Brain pericyte (primary cell): ENCODE data around the gene DOK3.

Experiments
- DNase-seq: peaks from one replicate; pipeline ENCODE4 v3.0.0-alpha.2; 2012; ENCODE audit warnings: low read depth, low spot score

DOK3 gene

DNA sequence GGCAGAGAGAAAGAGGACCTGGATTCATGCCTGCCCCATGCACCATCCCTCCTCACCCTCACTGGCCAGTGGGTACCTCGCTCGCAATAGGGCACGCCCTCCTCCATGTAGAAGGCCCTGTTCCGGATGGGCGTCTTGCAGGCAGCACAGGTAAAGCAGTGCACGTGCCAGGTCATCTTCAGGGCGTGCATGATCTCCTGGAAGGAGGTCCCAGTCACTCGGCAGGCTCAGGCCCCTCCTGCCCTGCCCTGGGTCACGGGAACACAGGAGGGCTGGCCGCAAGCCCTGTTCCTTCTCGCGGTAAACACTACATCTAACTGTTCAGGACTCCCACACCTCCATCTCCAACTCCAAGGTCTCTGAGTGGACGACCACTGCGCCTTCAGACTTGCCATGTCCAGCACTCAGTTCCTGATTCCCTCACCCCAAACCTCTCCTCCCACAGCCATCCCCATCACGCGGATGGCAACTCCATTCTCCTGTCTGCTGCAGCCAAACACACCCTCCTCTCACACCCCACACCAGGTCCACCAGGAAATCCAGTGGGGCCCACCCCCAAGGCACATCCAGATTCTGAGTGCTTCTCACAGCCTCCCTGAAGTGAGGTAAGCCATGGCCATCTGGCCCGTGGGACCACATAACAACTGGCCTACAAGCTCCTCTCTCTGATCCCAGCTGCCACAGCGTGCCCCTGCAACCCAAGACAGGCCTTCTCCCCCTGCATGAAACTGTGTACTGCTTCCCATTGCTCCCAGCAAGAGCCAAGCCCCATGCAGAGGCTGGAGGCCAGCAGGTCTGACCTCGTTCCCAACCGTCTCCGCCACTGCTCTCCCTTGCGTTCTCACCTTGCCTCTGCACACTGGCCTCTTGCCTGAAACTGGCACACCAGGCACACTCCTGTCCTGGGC, 25.4 kb downstream of the DOK3 start:
- DNase-seq, result no peak

DNA sequence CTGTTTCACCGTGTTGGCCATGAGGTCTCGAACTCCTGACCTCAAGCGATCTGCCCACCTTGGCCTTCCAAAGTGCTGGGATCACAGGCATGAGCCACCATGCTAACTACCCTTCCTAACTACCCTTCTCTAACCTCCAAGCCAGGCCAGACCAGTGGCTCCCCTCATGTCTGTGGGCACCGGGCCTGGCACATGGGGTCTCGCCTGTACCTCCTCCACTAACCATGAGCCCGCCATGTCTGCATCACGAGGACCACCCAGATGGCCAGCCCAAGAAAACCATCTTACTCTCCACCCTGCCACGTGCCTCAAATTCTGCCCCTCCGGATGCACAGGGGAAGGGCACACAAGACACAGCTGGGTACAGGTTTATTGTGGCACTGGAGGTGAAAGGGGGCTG, 26.6 kb downstream of the DOK3 start:
- DNase-seq, result no peak

DNA sequence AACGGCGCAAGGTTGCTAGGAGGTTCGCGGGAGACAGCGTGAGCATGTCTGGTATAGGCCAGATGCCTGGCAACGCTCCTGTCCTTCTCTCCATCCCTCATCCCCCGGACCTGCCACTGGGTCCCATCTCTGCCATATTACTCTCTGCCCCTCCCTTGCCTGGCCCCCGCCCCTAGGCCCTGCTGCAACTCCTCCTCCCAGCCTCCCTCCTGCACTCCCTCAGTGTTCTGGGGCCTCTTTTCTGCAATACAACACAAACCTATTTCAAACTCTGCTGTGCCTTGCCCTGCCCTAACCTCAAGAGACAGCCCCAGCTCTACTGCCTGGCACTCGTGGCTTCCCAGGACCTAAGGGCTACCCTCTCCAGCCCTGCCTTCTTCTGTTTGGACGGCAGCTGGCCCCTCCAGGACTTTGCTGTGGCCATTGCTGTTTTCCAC, 27.2 kb downstream of the DOK3 start:
- no peak for DNase-seq

DNA sequence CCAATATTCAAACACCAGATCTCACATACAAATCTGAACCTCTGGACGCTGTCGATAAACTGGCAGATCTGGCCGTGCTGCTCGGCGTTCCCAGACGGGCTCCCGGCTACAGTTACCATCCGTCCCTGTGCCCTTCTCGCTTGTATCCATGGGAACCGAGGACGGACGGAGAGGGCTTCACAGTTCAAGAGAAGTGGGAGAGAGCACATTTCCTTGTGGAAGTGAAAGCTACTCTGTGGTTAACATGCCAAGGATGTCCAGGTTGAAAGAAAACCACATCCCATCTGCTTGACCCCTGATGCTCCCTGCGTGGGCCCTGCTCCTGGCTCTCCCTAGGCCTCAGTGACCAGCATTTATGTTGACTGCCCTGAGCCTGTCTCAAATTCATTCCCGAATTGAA, 29.9 kb downstream of the DOK3 start:
- no peak for DNase-seq

DNA sequence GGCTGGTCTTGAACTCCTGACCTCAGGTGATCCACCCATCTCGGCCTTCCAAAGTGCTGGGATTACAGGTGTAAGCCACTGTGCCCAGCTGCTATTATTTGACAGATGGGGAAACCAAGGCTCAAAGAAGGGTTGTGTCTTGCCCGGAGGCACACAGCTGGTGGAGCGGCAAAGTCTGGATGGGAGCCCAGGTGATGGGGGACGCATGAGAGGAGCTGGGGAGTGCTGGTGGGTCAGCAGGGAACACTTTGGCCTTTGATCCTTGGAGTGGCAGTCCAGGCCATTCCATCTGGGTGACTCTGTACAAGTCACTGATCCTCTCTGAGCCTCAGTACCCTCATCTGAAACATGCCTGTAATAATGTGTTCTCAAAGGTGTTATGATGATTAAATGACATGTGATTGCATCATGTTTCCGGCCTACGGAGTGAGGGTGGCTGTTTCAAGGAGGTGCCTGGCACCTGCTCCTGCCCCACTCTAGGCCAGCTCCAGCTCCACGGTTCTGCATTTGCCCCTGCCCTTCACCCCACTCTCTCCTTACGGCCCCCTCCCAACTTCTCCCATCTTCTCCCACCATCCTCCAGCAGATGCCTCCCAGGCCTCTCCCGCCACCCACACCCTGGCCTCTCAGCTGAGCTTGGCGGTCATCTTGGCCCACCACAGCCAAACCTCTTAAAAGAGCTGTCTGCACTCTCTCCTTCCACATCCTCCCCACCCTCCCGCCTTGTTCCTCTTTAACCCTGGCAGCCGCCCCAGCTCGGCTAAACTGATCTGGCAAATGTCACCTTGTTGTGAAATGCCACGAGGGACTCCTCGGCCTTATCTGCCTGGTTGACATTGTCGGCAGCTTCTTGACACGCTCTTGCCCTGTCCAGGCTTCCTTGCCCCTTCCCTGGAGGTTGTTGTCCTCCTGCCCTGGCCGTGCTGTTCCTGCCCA, 30.6 kb downstream of the DOK3 start:
- no peak for DNase-seq

DNA sequence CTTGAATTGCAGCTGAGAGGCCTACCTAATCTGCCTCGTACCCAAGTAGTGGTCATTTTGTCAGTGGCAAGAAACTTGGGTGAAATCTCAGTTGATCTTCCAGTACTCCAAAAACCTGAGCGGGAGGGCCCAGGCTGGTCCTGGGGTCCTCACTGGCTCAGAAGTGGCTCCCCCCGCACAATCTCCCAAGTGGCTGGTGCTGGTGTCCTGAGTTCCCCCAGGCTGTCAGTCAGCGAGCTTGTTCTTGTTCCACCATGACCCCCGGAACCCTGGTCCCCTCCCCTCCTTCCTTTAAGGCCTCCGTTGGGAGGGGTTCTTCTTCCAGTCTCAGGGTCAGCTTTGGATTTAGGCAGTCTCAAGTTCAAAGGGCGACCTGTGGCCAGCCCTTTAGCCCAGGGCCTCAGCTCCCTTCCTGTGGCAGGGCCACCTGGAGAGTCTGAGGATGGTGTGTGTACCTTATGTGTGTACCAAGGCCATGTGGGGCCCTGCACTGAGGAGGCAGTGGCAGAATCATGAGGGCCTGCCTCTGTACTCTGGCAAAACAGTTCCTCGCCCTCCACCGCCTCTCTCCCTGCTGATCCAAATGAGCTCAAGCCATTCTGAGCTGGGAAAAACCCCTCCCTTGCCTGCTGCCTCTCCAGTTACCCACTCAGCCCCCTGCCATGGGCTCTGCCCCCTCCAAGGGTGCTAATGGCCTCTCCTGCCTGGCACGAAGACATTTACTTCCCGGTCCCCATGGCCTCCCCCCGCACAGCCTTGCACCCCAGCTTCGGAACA, 31.7 kb downstream of the DOK3 start:
- no peak for DNase-seq

DNA sequence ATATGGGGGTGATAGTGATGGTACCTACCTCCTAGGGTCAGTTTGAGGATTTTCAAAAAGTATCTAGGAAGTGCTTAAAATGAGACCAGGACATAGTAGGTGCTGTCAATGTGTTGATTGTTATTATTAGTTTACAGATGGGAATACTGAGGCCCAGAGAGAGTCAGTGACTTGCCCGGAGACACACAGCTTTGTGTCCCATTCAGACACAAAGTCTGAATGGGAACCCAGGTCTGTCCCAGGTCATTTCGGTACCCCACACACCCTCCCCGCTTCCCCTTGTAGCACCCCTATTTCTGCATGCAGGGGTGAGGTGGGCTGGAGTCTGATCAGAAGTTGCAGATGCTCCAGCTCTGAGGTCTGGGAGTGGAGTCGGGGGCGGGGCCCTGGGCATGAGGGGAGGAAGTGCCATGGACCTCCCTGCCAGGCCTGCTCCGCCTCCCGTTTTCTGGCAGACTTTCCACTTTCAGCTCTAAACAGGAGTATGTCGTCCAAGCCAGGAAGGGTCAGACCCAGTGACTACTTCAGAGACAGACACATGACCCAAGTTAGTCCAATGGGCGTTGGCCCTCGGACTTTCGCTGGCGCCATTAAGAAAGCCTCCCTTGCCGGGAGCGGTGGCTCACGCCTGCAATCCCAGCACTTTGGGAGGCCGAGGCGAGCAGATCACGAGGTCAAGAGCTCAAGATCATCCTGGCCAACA, 32.9 kb downstream of the DOK3 start:
- DNase-seq, result no peak

DNA sequence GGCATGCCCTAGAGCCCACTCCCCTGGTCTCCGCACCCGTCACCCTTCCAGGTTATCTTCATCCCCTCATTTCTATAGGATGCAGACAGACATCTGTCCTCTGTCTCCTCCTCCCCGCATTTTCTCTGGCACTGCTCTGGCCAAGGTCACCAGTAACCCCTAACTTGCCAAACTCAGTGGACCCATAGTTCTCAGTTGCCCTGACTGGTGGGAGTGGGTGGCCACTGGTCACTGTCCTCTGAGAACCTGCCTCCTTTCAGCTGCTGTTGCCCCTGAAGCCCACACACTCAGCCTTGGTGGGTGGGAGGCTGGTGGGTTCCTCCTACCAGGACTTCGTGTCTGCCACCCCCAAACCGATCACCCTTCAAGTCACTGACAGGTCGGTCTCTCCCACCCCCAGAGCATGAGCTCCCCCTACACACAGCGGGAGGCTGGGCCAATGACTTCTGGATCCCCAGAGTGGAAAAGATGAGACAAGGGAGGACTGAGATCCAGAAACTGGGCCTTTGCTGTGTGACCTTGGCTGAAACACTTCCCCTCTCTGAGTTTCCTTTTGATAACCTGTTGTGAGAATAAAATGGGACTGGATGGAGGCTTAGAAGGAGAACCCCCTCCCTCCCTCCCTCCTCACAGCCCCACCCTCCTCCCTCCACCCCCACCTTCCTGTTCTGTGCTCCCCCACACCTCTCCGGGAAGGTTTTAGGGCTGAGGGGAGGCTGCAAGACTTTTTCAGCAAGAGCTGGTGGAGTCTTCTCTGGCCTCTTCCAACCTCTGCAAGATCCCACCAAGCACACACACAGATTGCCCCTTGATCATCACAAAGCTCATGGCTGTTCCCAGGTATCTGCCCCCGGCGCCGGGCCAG, 33.8 kb downstream of the DOK3 start:
- DNase-seq, result no peak

DNA sequence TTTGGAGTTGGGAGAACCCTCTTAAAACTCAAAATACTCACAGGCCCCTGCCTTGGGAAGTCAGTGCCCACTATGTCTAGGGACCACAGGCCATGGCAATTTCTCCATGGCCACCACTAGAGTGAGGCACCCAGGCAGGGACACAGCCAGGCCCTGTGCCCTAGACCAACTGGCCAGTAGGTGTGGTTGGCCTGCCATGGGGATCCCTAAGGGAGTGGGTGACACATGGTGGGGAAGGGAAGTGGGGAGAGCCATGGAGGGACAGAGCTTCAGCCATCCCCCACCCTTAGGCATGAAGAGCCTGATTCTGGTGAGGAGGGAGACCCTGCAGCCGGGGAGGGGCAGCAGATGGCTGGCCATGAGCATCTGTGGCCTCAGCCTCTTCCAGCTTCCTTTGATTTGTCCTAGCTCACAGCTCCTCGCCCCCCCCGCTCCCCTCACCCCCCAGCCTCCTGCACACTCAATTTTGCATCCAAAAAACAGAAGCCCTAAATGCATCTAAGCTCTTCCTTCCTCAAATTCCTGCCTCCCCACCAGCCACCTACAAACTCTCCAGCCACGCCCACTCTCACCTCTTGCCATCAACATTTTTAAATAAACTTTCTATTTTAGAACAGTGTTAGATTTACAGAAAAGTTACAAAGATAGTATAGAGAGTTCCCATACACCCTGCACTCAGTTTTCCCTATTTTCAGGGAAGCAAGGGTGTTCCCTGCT, 34.6 kb downstream of the DOK3 start:
- DNase-seq, result no peak

DNA sequence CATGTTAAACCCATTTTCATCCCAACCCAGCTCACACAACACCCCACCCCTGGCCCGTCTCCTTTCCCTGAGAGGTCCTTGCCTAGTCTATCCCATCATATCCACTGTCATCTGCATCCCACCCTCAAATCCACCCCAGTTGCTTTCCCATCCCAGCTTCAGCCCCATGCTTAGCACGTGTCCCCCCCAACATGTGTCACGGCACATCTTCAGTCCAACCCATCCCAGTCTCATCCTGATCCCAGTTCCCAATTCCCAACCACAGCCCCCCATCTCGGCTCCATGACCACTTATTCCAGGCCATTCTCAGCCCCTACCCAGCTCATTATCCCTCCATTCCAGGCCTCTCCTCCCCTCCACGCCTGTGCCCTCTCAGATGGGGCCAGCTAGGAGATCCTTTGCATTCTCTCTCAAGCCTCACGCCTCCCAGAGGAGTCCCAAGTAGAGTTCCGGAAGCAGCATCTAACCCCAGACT, 35.6 kb downstream of the DOK3 start:
- no peak for DNase-seq

DNA sequence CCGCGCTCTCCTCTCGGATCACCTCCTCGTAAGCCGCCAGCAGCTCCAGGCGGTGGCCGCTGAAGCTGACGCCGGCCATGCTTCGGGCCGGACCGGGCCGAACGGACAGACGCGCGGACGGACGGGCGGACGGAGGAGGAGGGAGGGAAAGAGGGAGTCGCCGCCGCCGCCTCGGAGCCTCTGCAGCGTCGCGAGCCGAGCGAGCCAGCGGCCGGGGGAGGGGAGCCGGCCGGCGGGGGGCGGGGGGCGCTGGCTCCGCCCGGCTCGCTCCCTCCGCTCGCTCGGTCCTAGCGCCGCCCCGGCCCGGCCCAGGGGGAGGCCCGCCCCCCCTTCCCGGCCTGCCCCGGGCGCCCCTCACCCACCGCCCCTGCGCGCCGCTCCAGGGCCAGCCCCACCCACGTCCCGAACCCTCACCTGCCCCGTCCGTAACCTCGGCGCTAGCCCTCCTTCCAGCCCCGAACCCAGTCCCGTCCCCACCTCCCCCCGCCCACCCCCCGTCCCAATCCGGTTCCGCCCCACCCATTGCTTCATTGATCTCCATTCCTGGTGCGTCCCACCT, 36.1 kb downstream of the DOK3 start, which contains the start of gene DBN1:
Gene DBN1 (minus strand): TSS at position 192 of the 559 bp plus-strand sequence. CDS start 113 bp downstream, at position 79.
- no peak for DNase-seq

DNA sequence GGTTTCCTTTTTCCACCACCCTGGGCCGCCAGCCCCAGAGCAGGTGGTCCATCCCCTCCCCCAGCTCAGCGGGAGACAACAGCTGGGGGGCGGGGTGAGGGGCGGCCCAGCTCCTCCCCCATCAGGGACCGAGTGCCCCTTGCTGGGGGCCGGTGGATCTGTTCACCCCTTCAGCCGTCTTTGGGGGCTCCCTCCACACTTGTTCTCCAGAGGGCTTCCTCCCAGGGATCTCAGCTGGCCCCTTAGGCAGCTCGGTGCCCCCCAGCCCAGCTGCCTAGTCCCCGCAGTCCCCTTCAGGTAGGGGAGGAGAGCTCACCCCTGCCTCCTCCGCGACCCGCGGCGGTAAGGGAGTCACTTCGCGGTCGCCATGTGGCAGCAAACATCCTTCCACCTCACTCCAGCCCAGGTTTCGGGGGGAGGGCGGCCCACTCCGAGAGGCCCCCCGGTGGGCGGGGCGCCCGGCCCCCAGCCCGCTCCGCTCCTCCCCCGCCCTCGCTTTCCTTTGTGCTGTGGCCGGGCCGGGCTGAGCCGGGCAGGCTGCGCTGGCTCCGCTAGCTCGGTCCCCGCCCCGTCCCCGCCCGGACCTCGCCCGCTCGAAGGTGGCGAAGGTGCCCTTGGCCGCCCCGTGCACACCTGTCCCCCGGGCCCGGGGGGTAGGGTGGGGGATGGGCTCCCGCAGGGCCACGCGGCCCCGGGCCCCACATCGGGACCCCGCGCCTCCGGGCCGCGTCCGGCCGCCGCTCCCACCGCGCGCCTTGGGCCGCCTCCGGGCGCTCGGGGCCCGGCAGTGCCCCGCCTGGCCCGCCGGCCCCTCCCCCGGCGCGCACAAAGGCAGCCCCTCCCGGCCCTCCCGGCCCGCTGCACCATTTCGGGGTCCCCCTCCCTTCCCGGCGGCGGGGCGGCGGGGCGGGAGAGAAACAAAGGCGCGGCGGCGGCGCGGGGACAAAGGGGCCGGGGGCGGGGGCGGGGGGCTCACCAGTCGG, 36.9 kb downstream of the DOK3 start:
- no peak for DNase-seq

DNA sequence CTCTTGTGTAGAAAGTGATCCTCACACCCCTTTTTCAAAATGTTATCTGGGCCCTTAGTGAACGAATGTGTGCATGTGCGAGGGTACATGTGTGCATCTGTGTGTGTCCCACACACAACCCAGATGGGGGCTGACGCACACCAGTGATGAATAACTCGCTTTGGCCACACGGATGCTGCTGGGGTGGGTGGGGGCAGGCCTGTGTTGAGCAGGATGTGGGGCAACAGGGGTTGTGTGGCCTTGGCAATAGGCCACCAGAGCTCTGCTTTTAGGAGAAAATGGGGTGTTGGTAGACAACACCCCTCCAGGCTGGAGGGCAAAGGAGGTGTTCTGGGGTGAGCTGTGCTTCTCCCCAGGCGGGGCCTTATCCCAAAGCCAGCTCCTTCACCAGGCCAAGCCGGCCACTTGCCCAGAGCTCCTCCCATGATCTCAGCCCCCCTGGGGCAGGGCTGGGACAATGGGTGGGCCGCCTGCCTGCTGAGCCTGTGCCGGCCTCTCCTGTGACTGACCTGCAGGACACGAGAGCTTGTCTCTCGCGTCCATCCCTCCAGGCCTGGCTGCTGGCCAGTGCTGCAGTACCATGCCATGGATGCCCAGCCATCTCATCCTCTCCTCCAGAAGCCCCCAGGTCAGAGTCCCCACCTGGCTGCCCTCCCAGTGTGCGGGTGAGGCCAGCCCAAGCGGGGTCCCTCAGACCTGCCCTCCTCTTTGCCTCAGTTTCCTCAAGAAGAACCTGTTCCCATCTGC, 37.8 kb downstream of the DOK3 start:
- no peak for DNase-seq

DNA sequence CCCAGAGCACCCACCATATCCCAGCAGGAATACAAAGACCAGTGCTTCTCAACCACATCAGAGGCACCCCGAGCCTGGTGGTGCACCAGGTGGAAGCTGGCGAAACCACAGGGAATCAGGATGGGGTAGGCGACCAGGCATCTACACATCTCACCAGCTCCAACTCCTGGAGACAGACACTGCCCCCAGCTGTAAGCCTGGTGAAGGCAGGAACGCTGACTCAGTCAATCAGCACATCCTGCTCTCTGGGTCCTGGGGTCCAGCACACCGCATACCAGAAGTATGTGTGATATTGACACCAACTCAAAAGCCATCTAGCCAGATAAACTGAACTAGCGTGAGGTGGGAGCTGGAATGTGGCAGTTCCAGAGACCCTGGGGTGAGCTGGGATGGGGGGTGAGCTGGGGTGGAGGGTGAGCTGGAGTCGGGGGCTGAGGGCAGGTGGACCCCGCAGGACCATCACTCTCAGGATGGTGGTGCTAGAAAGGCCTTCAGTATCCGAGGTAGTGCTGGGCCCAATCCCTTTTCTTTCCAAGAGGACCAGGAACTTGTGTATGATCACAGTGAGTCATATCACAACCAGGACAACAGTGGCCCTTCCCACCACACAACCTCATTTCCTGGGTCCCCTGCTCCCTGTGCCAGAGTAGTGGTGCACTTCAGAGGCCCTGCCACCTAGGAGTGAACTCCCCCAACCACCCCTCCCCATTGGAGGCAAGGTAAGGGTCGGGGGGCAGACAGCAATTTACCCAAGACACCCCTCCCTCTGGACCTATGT, 38.7 kb downstream of the DOK3 start:
- no peak for DNase-seq

DNA sequence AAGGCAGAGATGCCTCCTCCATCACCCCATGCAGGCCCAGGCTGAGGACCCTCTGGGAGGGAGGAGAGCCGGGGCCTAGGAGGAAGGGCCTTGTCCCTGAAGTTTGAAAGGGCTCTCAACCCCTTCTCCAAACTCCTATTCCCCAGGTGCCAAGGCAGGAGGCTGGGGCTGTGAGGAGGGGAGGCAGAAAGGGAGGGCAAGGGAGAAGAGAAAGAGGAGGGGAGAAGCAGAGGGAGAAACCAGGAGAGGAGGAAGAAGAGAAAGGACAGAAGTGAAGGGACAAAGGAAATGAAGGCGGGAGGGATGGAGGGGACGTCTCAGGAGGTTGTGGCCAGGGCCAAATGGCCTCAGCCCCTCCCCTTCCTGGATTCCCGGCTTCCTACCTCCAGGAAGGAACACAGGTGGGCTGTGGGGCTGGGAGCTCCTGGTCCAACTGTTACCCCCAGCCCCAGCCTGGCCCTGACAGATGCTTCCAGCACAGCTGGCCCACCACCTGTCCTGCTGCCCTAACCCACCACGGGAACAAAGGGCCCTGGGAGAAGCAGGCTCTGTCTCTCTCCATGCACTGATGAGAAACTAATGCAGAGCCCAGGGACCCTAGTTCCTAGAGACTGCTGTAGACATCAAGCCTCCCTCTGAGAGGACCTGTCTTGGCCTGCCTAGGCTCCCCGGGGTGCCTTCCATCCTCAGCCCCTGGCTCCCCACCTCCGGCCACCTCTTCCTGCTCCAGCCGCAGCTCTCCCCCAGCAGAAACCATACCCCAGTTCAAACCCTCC, 39.7 kb downstream of the DOK3 start:
- no peak for DNase-seq
